Measurements from ENCODE around the gene RASSF7.

The RASSF7 gene

DNA sequence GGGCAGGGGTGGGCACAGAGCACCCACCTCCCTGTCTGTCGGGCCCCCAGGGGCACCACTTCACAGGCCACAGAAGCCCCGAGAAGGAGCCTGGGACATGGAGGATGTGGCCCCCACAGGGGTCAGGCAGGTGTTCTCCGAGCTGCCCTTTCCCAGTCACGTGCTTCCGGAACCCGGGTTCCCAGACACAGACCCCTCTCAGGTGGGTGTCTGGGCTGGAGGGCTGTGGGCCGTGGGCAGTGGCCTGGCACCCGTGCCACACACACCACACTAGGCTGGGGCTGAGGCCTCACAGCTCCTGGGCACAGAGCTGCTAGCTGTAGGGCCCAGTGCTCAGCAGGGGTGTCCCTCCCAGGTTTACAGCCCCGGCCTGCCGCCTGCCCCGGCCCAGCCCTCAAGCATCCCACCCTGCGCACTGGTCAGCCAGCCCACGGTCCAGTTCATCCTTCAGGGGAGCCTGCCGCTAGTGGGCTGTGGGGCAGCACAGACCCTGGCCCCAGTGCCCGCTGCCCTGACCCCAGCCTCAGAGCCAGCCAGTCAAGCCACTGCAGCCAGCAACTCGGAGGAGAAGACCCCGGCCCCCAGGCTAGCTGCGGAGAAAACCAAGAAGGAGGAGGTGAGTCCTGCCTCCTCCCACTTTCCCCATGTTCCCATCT lies 49.5 kb downstream of the RASSF7 start:
- H3K4me3 ChIP-seq (ENCODE audit: insufficient read depth, low read depth, low read length): no peak overlapping the region
- peaks cover 38% of the 10 kb centered on the region for H3K36me3 ChIP-seq (ENCODE audit: control insufficient read depth, insufficient read depth, low read length)
- 95 to 96% methylated on average over 18 of the region's 18 CpGs for WGBS, 2 experiments

DNA sequence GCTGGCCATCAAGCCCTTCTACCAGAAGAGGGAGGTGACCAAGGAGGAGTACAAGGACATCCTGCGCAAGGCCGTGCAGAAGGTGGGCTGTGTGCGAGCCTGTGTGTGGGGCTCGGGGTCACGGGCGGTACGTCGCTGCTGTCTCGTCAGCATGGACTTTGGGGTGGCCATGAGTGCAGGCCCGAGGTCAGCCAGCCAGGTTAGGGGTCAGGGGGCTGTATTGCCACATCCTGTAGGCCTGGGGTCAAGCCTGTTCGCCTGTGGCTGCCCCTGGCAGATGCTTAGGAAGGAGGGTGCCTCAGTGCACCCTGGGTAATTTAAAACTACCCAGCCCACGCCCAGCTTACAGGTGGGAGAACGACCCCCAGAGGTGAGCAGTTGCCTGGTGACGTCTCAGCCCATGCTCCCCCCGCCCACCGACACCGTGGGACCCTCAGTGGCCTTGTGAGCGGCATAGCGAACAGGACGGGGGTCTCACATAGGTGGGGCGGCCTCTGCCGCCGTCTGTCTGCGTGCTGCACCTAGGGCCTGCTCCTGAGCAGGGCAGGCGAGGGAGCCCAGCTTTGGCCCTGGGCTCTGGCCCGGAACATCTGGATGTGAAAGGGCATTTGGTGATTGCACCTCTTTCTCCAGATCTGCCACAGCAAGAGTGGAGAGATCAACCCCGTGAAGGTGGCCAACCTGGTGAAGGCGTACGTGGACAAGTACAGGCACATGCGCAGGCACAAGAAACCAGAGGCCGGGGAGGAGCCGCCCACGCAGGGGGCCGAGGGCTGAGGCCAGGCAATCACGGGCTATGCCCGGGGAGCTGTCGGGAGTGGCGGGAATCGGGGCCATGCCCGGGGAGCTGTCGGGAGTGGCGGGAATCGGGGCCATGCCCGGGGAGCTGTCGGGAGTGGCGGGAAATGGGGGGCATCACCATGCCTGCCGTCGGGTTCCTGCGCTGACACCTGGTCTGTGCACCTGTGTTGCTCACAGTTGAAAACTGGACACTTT lies 50.5 kb downstream of the RASSF7 start:
- H3K4me1 ChIP-seq (ENCODE audit: control insufficient read depth, insufficient read depth, low read length): peaks cover 7% of the 10 kb centered on the region
- 96% methylated on average over 48 to 49 of the region's 49 CpGs for WGBS, 2 experiments
- peaks cover 32% of the 10 kb centered on the region for H3K36me3 ChIP-seq (ENCODE audit: control insufficient read depth, insufficient read depth, low read length)
- no peak overlapping the region for H3K27ac ChIP-seq (ENCODE audit: insufficient read depth, low read depth, low read length, poor library complexity, severe bottlenecking)
- H3K27me3 ChIP-seq (ENCODE audit: control insufficient read depth, insufficient read depth, low read length, poor library complexity, severe bottlenecking): no peaks in the 10 kb centered on the region
- no peaks in the 10 kb centered on the region for H3K9me3 ChIP-seq (ENCODE audit: control insufficient read depth, low read length)
- H3K4me3 ChIP-seq (ENCODE audit: insufficient read depth, low read depth, low read length): no peak overlapping the region

More for the DNA sequence above, 49.5 kb downstream of the RASSF7 start:
- H3K27me3 ChIP-seq (ENCODE audit: control insufficient read depth, insufficient read depth, low read length, poor library complexity, severe bottlenecking): no peaks in the 10 kb centered on the region
- no peak overlapping the region for H3K27ac ChIP-seq (ENCODE audit: insufficient read depth, low read depth, low read length, poor library complexity, severe bottlenecking)
- H3K4me1 ChIP-seq (ENCODE audit: control insufficient read depth, insufficient read depth, low read length): peaks cover 4% of the 10 kb centered on the region
- H3K9me3 ChIP-seq (ENCODE audit: control insufficient read depth, low read length): no peaks in the 10 kb centered on the region

DNA sequence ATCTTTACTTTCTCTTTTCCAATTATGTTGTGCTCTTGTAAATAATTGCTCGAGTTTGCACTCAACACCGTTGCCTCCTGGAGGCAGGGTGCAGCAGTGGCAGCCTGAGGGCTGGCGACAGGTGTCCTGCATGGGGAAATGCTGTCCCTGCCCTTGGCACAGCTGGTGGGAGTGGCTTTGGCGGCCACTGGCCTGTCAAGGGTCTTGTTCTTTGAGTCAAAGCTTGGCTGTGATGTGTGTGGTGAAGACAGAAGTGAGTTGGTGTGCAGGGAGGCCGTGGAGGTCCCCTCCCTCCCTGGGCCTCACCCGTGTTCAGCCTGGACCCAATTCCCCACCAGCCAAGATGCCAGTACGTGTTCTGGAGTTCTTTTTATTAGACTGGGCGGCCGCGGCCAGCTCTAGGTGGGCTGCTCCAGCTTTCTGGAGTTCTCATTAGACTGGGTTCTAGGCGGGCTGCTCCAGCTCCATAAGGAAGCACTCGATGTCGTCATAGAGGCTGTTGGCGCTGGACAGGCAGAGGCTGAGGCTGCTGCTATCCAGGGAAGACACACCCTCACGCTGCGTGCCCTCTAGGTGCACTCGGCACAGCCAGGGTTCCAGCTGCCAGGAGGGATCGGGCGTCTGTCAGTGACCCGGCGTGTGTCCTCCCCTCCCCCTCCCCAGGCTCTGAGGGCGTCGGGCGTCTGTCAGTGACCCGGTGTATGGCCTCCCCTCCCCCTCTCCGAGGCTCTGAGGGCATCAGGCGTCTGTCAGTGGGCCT lies 51.6 kb downstream of the RASSF7 start:
- Histone ChIP-seq H3K27ac (ENCODE audit: insufficient read depth, low read depth, low read length, poor library complexity, severe bottlenecking) (no peak overlapping the region), H3K4me1 (ENCODE audit: control insufficient read depth, insufficient read depth, low read length) (peaks cover 7% of the 10 kb centered on the region), H3K27me3 (ENCODE audit: control insufficient read depth, insufficient read depth, low read length, poor library complexity, severe bottlenecking) (no peaks in the 10 kb centered on the region), H3K36me3 (ENCODE audit: control insufficient read depth, insufficient read depth, low read length) (peaks cover 25% of the 10 kb centered on the region), H3K9me3 (ENCODE audit: control insufficient read depth, low read length) (no peaks in the 10 kb centered on the region), H3K4me3 (ENCODE audit: insufficient read depth, low read depth, low read length) (no peak overlapping the region)
- WGBS, 2 experiments: 88 to 89% methylated on average over 27 of the region's 27 CpGs

DNA sequence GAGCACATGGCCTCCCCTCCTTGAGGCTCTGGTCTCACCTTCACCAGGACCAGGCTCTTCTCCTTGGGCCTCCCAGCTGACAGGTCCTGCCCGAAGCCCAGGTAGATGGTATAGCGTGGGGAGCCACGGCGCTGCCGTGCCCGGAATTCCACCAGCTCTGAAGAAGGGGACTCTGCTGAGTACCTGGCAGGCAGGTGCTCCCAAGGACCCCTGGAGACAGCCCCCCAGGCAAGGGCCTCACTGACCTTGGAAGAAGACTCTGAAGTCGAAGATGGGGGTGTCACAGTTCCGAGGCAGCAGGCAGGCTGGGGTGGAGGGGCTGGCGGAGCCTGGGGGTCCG lies 52.2 kb downstream of the RASSF7 start:
- Histone ChIP-seq H3K27me3 (ENCODE audit: control insufficient read depth, insufficient read depth, low read length, poor library complexity, severe bottlenecking) (no peaks in the 10 kb centered on the region), H3K4me1 (ENCODE audit: control insufficient read depth, insufficient read depth, low read length) (peaks cover 7% of the 10 kb centered on the region), H3K9me3 (ENCODE audit: control insufficient read depth, low read length) (no peaks in the 10 kb centered on the region), H3K4me3 (ENCODE audit: insufficient read depth, low read depth, low read length) (no peak overlapping the region), H3K36me3 (ENCODE audit: control insufficient read depth, insufficient read depth, low read length) (peaks cover 20% of the 10 kb centered on the region), H3K27ac (ENCODE audit: insufficient read depth, low read depth, low read length, poor library complexity, severe bottlenecking) (no peak overlapping the region)
- WGBS, 2 experiments: 94 to 95% methylated on average over 10 of the region's 10 CpGs

DNA sequence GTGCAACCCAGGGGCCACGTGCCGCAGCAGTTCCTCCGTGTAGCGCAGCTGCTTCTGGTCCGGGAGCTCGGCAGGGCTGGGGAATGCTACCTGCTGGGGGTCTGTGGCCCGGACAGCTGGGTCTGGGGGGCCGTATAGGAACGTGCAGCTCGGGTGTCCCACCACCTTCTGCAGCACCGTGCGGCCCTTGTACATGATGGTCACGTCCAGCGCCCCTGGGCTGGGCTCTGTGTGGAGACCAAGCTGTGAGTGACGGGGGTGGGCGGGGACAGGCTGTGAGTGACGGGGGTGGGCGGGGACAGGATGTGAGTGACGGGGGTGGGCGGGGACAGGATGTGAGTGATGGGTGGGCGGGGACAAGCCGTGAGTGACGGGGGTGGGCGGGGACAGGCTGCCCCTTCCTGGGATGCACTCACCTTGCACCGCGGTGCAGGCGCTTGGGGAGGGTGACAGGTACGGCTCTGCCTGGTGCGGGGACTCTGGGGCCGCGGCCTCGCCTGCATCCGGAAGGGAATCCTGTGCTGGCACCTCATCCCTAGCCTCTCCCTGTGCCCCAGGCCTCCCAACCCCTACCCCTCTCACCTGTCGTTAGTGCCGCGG lies 52.7 kb downstream of the RASSF7 start:
- peaks cover 7% of the 10 kb centered on the region for H3K4me1 ChIP-seq (ENCODE audit: control insufficient read depth, insufficient read depth, low read length)
- no peaks in the 10 kb centered on the region for H3K9me3 ChIP-seq (ENCODE audit: control insufficient read depth, low read length)
- H3K4me3 ChIP-seq (ENCODE audit: insufficient read depth, low read depth, low read length): no peak overlapping the region
- WGBS, 2 experiments: 39 to 42% methylated on average over 32 to 36 of the region's 36 CpGs
- H3K27me3 ChIP-seq (ENCODE audit: control insufficient read depth, insufficient read depth, low read length, poor library complexity, severe bottlenecking): no peaks in the 10 kb centered on the region
- H3K27ac ChIP-seq (ENCODE audit: insufficient read depth, low read depth, low read length, poor library complexity, severe bottlenecking): no peak overlapping the region
- H3K36me3 ChIP-seq (ENCODE audit: control insufficient read depth, insufficient read depth, low read length): peaks cover 16% of the 10 kb centered on the region

Data from ectodermal cell (in vitro differentiated cells).